ENCODE measurements around the gene OLFML2B. TPM values are rescaled to one million over a fixed set of nuclear protein-coding genes. Genes with fewer than 3 reads are reported as not detected.

Gene OLFML2B
- polyA plus RNA-seq, 2 of the 4 experiments (the other 2 are of a cell fraction), result 0.10 to 0.79 TPM

- H3K4me1 ChIP-seq, result peaks cover 9% of the 10 kb centered on the region; the same call in 1 of the 3 replicates
- POLR2A ChIA-PET, result no interaction called here
- WGBS (ENCODE audit: missing lambda C conversion rate), result 48% methylated on average over 7 of the region's 7 CpGs
- peak overlapping the region; percentile 74 for H3K4me3 ChIP-seq
- H3K27ac ChIP-seq, result no peak overlapping the region
- TF ChIP-seq, protein P1, sequence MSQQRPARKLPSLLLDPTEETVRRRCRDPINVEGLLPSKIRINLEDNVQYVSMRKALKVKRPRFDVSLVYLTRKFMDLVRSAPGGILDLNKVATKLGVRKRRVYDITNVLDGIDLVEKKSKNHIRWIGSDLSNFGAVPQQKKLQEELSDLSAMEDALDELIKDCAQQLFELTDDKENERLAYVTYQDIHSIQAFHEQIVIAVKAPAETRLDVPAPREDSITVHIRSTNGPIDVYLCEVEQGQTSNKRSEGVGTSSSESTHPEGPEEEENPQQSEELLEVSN (IDR thresholded peaks at IDR 0.05; ENCODE audit: borderline replicate concordance, low read depth), result no peak
- TF ChIP-seq ELK1 (IDR thresholded peaks at IDR 0.05; ENCODE audit: low read depth, low read length) (no peak), MYC (IDR thresholded peaks at IDR 0.05; ENCODE audit: borderline replicate concordance, low read length) (no peak), FOXS1 (CRISPR knock-in tag; IDR thresholded peaks at IDR 0.05) (no peak), GATA3 (IDR thresholded peaks at IDR 0.05; ENCODE audit: borderline replicate concordance) (no peak), HDAC2 (IDR thresholded peaks at IDR 0.05) (no peak), USF2 (IDR thresholded peaks at IDR 0.05) (no peak), TP53 (CRISPR knock-in tag; IDR thresholded peaks at IDR 0.05) (no peak), HMGXB4 (CRISPR knock-in tag; IDR thresholded peaks at IDR 0.05; ENCODE audit: borderline replicate concordance) (no peak), ZSCAN20 (CRISPR knock-in tag; IDR thresholded peaks at IDR 0.05) (no peak), EP300 (IDR thresholded peaks at IDR 0.05) (no peak)
- CTCF ChIA-PET, result interaction anchor here (0.9 to 2.0 kb wide), 2 partner anchors 15 to 185 kb away, joined by 3 to 14 read pairs; no protein-coding TSS in a partner anchor
- H3K9me3 ChIP-seq, result peaks cover 7% of the 10 kb centered on the region; the same call in 1 of the 3 replicates
- no peak for FAIRE-seq
- peak overlapping the region; percentile 99 for H3K4me2 ChIP-seq
- no peak for ATAC-seq
- no peak for DNase-seq (ENCODE audit: low read depth in 1 of 2, low spot score in 1 of 2)
Observed at GRCh38 chr1:162070825-162071224, 47.2 kb upstream of the OLFML2B start.

DNA sequence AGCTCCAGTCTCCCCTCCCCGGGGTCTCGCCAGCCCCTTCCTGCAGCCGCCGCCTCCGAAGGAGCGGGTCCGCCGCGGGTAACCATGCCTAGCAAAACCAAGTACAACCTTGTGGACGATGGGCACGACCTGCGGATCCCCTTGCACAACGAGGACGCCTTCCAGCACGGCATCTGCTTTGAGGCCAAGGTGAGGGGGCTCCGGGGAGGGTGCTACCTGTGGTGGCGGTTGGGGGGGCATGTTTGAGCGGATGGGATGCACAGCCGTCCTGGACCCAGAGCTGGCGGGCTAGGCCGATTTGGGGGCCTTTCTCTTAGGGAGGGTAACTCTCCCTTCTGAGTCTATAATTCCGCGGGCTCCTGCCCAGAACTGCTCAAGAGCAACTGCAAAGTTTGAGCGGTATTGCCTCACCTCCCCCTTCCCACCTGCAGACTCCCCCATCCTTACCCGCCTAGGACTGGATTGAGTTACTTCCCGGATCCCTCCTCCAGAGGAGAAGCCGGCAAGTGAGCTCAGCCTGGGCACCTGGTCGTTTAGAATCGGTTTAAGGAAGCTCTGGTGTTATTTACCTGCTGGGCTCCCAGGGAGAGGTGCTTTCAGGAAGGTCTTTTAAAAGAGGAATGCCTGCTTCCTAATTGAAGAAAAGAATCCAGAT lies 46.6 kb upstream of the OLFML2B start:
- POLR2A ChIA-PET, result no interaction called here
- Histone ChIP-seq H3K4me1 (peaks cover 9% of the 10 kb centered on the region; the same call in 1 of the 3 replicates), H3K9me3 (peaks cover 7% of the 10 kb centered on the region; the same call in 1 of the 3 replicates), H3K4me2 (peak overlapping the region; percentile 99), H3K27ac (peak overlapping the region; percentile 45 to 80; a peak in 5 of 6 replicates), H3K4me3 (peak overlapping the region; percentile 74)
- no peak for TF ChIP-seq HMGXB4 (CRISPR knock-in tag; IDR thresholded peaks at IDR 0.05; ENCODE audit: borderline replicate concordance)
- no peak for TF ChIP-seq HOXA7 (CRISPR knock-in tag; IDR thresholded peaks at IDR 0.05)
- no peak for TF ChIP-seq HOXB13 (CRISPR knock-in tag; IDR thresholded peaks at IDR 0.05; ENCODE audit: low read depth)
- TF ChIP-seq, protein P1 (IDR thresholded peaks at IDR 0.05; ENCODE audit: borderline replicate concordance, low read depth), result no peak
- 25% methylated on average over 10 of the region's 29 CpGs for WGBS (ENCODE audit: missing lambda C conversion rate)
- ATAC-seq (peak; percentile 2 to 20; a peak in 3 of 6 replicates), DNase-seq (ENCODE audit: low read depth in 1 of 2, low spot score in 1 of 2) (peak in 1 of 2 experiments; percentile 8), FAIRE-seq (no peak)
- CTCF ChIA-PET, result interaction anchor here (0.9 to 2.0 kb wide), 3 partner anchors 14 to 278 kb away, joined by 3 to 14 read pairs (median 3); no protein-coding TSS in a partner anchor
